Upper lobe of right lung (tissue), 1 donor: ENCODE data around the gene OR1S1. TPM values are rescaled to one million over a fixed set of nuclear protein-coding genes. Genes with fewer than 3 reads are reported as not detected.

Experiments used
- ATAC-seq: fragments of 200-7000 bp; cut with Tn5 transposase; one replicate; pipeline ENCODE4 v1.9.1; 2020; ENCODE audit warnings: mild to moderate bottlenecking, moderate library complexity
- DNase-seq: peaks from one replicate; pipeline ENCODE4 v3.0.0-alpha.2; 2020
- H3K27ac ChIP-seq: fragments of 200-600 bp; one replicate; pipeline ENCODE4 v1.8.0; 2022
- H3K27me3 ChIP-seq: fragments of 200-600 bp; one replicate; pipeline ENCODE4 v1.8.0; 2022; ENCODE audit warnings: mild to moderate bottlenecking
- H3K36me3 ChIP-seq: fragments of 200-600 bp; one replicate; pipeline ENCODE4 v1.8.0; 2022
- H3K4me1 ChIP-seq: fragments of 200-600 bp; one replicate; pipeline ENCODE4 v1.8.0; 2022
- H3K4me3 ChIP-seq: fragments of 200-600 bp; one replicate; pipeline ENCODE4 v1.8.0; 2022; ENCODE audit warnings: mild to moderate bottlenecking
- H3K9me3 ChIP-seq: fragments of 200-600 bp; one replicate; pipeline ENCODE4 v1.8.0; 2022
- intact Hi-C: fragments of 100-400 bp; cut with DNase I; formaldehyde crosslinking; loops from one replicate; pipeline ENCODE4 v1.11.0; 2022
- total RNA-seq: library from RNA; stranded (reverse); fragmentation: NEBNext Ultra II Directional; extraction: Animal tissue kit (Norgen Biotek cat#: 25700); gene quantifications from one replicate; pipeline ENCODE4 v1.2.1, GENCODE V29; 2021
- TF ChIP-seq, protein P1 (sequence below): fragments of 200-600 bp; IDR thresholded peaks from one replicate; pipeline ENCODE4 v1.8.0; 2022; ENCODE audit warnings: antibody characterized with exemption
- donor health status: DM: no; HTN: yes; CAD: no; lungs with severe emphysema.

The OR1S1 gene
- total RNA-seq, 1 donor from 2014 or later: not detected

DNA sequence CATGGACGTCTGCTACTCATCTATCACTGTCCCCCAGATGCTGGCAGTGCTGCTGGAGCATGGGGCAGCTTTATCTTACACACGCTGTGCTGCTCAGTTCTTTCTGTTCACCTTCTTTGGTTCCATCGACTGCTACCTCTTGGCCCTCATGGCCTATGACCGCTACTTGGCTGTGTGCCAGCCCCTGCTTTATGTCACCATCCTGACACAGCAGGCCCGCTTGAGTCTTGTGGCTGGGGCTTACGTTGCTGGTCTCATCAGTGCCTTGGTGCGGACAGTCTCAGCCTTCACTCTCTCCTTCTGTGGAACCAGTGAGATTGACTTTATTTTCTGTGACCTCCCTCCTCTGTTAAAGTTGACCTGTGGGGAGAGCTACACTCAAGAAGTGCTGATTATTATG is 32.9 kb upstream of the OR1S1 start:
- Histone ChIP-seq H3K9me3 (no peaks in the 10 kb centered on the region), H3K4me1 (no peaks in the 10 kb centered on the region), H3K36me3 (no peaks in the 10 kb centered on the region), H3K4me3 (no peak overlapping the region), H3K27me3 (peaks cover 6% of the 10 kb centered on the region), H3K27ac (no peak overlapping the region)
- no peak for DNase-seq
- no peak for ATAC-seq
- TF ChIP-seq, protein P1, sequence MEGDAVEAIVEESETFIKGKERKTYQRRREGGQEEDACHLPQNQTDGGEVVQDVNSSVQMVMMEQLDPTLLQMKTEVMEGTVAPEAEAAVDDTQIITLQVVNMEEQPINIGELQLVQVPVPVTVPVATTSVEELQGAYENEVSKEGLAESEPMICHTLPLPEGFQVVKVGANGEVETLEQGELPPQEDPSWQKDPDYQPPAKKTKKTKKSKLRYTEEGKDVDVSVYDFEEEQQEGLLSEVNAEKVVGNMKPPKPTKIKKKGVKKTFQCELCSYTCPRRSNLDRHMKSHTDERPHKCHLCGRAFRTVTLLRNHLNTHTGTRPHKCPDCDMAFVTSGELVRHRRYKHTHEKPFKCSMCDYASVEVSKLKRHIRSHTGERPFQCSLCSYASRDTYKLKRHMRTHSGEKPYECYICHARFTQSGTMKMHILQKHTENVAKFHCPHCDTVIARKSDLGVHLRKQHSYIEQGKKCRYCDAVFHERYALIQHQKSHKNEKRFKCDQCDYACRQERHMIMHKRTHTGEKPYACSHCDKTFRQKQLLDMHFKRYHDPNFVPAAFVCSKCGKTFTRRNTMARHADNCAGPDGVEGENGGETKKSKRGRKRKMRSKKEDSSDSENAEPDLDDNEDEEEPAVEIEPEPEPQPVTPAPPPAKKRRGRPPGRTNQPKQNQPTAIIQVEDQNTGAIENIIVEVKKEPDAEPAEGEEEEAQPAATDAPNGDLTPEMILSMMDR: no peak
- intact Hi-C loops: no loop called here

GRCh38 chr11:58186938-58187337 is 25.6 kb upstream of the OR1S1 start:
- no peak for ATAC-seq
- Histone ChIP-seq H3K4me3 (no peak overlapping the region), H3K36me3 (no peaks in the 10 kb centered on the region), H3K27ac (no peak overlapping the region), H3K27me3 (no peaks in the 10 kb centered on the region), H3K9me3 (no peaks in the 10 kb centered on the region), H3K4me1 (no peaks in the 10 kb centered on the region)
- TF ChIP-seq, protein P1: no peak
- no peak for DNase-seq
- intact Hi-C loops: no loop called here

GRCh38 chr11:58188770-58189169 is 23.8 kb upstream of the OR1S1 start, which contains the start of gene OR9Q2:
Gene OR9Q2, plus strand, starts transcription at chr11:58189070. Its CDS starts 1,421 bp downstream, at chr11:58190491.
- H3K4me1 ChIP-seq: no peaks in the 10 kb centered on the region
- ATAC-seq (no peak), DNase-seq (no peak)
- no peaks in the 10 kb centered on the region for H3K9me3 ChIP-seq
- H3K36me3 ChIP-seq: no peaks in the 10 kb centered on the region
- TF ChIP-seq, protein P1: no peak
- intact Hi-C loops: no loop called here
- H3K27ac ChIP-seq: no peak within 1 kb of the TSS
- no peak within 1 kb of the TSS for H3K4me3 ChIP-seq
- H3K27me3 ChIP-seq: no peaks in the 10 kb centered on the region

DNA sequence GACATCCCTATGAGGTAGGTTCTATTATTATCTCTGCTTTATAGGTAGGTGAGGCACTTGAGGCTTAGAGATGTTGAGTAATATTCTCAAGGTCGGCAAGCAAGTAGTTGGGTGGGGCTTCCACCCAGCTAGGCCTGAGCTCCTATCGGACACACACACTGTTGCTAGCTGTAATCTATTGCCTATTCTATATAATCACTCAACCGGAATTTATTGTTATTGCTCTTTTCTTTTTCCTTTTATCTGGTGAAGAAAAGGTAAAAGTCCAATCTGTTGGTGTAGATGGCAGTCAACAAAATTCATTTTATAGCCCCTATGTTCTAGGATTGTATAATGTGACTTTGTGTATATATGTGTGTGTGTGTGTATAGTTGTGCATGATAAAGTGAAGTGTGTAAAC is 20.3 kb upstream of the OR1S1 start:
- H3K4me3 ChIP-seq: no peak overlapping the region
- H3K27ac ChIP-seq: no peak overlapping the region
- H3K27me3 ChIP-seq: no peaks in the 10 kb centered on the region
- no peaks in the 10 kb centered on the region for H3K4me1 ChIP-seq
- no peaks in the 10 kb centered on the region for H3K9me3 ChIP-seq
- no peaks in the 10 kb centered on the region for H3K36me3 ChIP-seq
- no peak for ATAC-seq
- intact Hi-C loops: no loop called here
- TF ChIP-seq, protein P1: no peak
- no peak for DNase-seq

- H3K27me3 ChIP-seq: no peaks in the 10 kb centered on the region
- TF ChIP-seq, protein P1: no peak
- H3K27ac ChIP-seq: no peak overlapping the region
- no peaks in the 10 kb centered on the region for H3K36me3 ChIP-seq
- H3K4me3 ChIP-seq: no peak overlapping the region
- DNase-seq (no peak), ATAC-seq (no peak)
- intact Hi-C loops: no loop called here
- H3K9me3 ChIP-seq: no peaks in the 10 kb centered on the region
- no peaks in the 10 kb centered on the region for H3K4me1 ChIP-seq
Measured at GRCh38 chr11:58193391-58193790, 19.1 kb upstream of the OR1S1 start.

DNA sequence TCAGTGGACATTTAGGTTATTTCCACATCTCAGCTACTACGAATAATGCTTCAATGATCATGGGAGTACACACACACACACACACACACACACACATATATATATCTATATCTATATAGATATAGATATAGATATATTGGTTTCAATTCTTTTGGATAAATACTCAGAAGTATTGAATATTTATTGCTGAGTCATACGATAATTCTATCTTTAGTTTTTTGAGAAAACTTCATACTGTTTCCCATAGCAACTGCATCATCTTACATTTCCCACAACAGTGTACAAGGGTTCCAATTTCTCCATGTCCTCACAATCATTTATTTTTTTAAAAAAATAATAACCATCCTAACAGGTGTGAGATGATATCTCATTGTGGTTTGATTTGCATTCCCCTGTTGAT is 16.6 kb upstream of the OR1S1 start:
- Histone ChIP-seq H3K9me3 (no peaks in the 10 kb centered on the region), H3K4me3 (no peak overlapping the region), H3K27ac (no peak overlapping the region), H3K4me1 (no peaks in the 10 kb centered on the region), H3K36me3 (no peaks in the 10 kb centered on the region), H3K27me3 (no peaks in the 10 kb centered on the region)
- DNase-seq: no peak
- intact Hi-C loops: no loop called here
- TF ChIP-seq, protein P1: no peak
- no peak for ATAC-seq
